GM10248 (cell line): Measurements from ENCODE around the gene FAM111A.

ENCODE experiments used
- CTCF ChIA-PET: fragments of 300-600 bp; sonication (Branson Sonifier 250); formaldehyde crosslinking; extraction: SDS; loops from one replicate; lab custom pipeline; 2021; ENCODE audit warnings: antibody characterized with exemption; lab: Yijun Ruan, JAX
- POLR2A ChIA-PET: fragments of 350-650 bp; sonication (Branson Sonifier 250); formaldehyde crosslinking; extraction: SDS; loops from one replicate; lab custom pipeline; 2020; ENCODE audit warnings: antibody characterized with exemption; lab: Yijun Ruan, JAX
- DNase-seq: peaks from one replicate; pipeline ENCODE4 v3.0.0; 2012; ENCODE audit errors: extremely low spot score
- CTCF ChIP-seq: IDR thresholded peaks from 2 replicates; pipeline ENCODE4 v1.5.1; 2012; ENCODE audit warnings: mild to moderate bottlenecking, low read depth; ENCODE audit errors: extremely low read depth, missing control alignments, control extremely low read depth

Gene FAM111A

GRCh38 chr11:59196777-59197176 is 54.1 kb downstream of the FAM111A start:
- TF ChIP-seq CTCF: no peak
- ChIA-PET CTCF (interaction anchor here (36.1 kb wide), 1 partner anchor 21 kb away, joined by 962 read pairs; the partner anchor contains the start of gene DTX4), POLR2A (no interaction called here)
- DNase-seq: no peak

- DNase-seq: no peak
- ChIA-PET CTCF (interaction anchor here (1.0 to 36.1 kb wide), 7 partner anchors 8 to 76 kb away, joined by 3 to 962 read pairs (median 4); partner anchors contain the start of gene DTX4), POLR2A (interaction anchor here (1.0 kb wide), 1 partner anchor 27 kb away, joined by 3 read pairs; the partner anchor contains the start of gene DTX4)
- TF ChIP-seq CTCF: no peak
Measured at GRCh38 chr11:59197991-59198390, 55.3 kb downstream of the FAM111A start.

GRCh38 chr11:59198726-59199125 is 56.1 kb downstream of the FAM111A start:
- ChIA-PET POLR2A (no interaction called here), CTCF (interaction anchor here (1.1 to 36.1 kb wide), 8 partner anchors 8 to 96 kb away, joined by 3 to 962 read pairs (median 4); partner anchors contain the start of gene DTX4)
- no peak for TF ChIP-seq CTCF
- no peak for DNase-seq

GRCh38 chr11:59199546-59200422 is 57.1 kb downstream of the FAM111A start:
- DNase-seq: peak; percentile 58
- ChIA-PET POLR2A (no interaction called here), CTCF (interaction anchor here (1.1 to 36.1 kb wide), 8 partner anchors 7 to 97 kb away, joined by 3 to 962 read pairs (median 4); partner anchors contain the start of gene DTX4)
- TF ChIP-seq CTCF: no peak

GRCh38 chr11:59200423-59200746 is 57.7 kb downstream of the FAM111A start:
- ChIA-PET CTCF (interaction anchor here (1.3 to 36.1 kb wide), 3 partner anchors 11 to 42 kb away, joined by 4 to 962 read pairs (median 4); partner anchors contain the start of gene DTX4), POLR2A (no interaction called here)
- no peak for TF ChIP-seq CTCF
- DNase-seq: no peak

GRCh38 chr11:59201353-59201752 is 58.7 kb downstream of the FAM111A start:
- DNase-seq: no peak
- TF ChIP-seq CTCF: peak; percentile 22
- POLR2A ChIA-PET: no interaction called here
- CTCF ChIA-PET: interaction anchor here (1.3 to 36.1 kb wide), 8 partner anchors 8 to 43 kb away, joined by 4 to 962 read pairs (median 8); partner anchors contain the start of gene DTX4
